Hypothalamus (tissue), 51 donors: ENCODE data around the gene PBX1.
A peak's percentile ranks its signal among the peaks of the same experiment; 100 is the strongest.

ENCODE experiments used
- DNase-seq, 51 donors: peaks; one replicate each; lab custom pipeline; 2025; lab: John Stamatoyannopoulos, UW

PBX1 gene

DNA sequence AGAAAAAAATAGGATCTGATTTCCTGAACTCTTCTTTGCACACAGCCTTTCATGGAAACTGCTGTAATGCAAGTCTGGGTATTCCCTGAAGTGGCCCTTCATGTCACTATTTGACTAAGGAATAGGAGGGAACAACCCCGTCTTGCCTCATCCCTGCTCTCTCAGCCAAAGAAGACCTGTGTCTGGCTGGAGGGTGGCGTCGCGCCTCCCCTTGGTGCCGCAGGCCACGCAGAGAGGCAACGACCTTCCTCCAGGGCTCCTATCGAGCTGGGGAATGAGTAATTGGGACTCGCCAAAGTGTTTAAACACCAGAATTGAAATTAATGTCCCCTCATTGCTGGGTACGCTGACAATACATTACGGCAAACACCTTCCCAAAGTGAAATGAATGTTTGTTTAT, 129.8 kb downstream of the PBX1 start:
- no peak for DNase-seq

DNA sequence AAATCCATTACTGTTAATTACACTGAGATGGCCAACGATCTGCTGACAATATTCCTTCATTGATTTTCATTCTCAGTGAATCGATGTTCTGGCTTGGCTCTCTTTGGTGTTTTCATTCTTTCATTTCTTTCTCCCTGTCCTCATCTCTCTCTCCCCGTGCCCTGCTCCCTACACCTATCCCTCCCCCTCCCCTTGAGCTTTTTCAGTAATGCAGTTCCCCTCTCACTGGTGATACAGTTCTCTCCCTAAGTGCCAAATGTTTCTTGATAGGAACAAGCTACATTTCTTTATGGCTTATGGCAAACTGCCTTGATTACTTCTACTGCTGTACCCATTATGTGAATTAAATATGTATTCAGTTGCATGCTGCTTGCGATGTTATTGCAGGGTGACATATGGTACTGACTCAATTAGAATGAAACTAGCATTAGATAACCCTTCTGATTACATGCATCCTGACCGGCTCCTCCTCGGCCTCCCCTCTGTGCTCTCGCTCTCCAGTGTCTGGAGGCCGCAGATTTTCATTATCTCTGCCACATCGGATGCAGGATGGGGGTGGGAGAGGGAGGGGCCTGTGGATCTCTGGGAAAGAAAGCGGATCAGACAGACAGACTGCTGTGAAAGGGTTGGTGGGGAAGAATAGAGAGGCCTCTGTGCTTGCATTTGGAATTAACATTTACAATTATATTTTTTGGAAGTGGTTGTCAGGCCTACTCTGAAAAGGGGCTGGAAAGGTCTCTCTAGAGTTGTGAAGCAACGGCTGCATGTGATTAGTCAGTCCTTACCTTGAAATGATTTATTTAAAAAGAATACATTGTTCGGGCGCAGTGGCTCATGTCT, 130.9 kb downstream of the PBX1 start:
- peak in 1 of 51 donors; percentile 22 for DNase-seq

DNA sequence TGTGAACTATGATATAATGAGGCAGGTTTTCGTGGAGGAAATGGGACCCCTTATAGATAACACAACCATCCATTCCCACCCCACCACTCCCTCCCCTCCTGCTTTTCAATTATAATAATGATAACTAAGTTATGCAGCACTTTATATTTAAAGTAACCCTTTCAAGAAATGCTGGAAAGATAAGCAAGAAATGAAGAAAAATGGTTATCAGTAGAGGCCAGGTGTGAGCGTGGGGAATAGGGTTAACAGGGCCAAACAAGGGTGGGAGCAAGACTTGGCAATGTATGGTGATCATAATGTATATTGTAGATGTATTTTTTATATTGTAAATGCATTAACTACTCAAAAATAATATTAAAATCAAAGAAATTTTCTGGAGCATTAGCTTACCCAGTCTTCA, 133.4 kb downstream of the PBX1 start:
- DNase-seq = no peak

DNA sequence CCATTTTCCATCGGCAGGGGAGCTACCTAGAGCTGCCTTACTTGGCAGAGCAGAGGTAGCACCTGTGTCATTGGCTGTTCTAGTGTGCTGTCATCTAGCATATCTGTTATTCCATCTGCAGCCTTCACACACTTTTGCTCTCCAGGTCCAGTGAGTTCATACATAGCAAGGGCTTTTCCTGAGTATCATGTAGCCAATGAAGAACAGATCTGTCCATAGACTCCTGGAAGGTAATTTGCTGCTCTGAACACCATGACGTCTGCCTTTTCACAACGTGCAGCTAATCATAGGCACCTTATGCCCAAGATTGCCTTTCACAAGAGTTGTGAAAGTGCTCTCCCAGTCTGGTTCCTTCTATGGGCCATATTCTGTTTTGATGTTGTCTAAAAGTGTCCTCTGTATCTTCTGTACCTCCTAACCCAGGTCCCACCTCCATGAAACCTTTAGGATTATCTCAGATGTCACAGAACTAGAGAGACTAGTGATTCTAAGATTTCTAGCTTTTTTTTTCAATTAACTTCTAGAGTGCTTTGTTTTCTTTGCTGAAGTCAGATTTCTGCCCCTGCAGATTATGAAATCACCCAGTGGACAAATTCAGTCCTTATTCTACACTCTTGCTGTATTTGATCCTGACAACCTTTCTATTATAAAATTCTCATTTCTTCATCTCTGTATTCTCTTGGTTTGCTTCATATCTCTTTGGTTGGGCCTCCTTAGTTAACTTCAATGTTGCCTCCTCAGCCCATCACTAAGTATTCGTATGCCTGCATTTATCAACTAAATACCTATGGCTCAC, 134.8 kb downstream of the PBX1 start:
- no peak for DNase-seq

DNA sequence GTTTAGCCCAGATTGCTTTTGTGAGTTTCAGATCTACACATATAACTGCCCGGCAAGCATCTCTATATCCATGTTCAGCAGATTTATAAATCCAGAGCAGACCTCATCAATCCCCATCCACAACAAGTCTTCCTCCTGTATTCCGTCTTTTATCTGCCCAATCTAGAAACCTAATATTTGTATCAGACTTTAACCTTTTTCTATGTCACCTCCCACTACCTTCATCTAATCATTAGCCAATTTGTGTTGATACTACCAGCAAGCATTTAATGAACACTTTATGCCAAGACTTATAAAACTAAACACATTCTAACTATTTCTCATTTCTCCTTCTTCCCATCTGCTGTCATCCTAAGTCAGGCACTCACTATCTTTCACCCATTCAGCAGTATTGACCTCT, 135.5 kb downstream of the PBX1 start:
- no peak for DNase-seq

DNA sequence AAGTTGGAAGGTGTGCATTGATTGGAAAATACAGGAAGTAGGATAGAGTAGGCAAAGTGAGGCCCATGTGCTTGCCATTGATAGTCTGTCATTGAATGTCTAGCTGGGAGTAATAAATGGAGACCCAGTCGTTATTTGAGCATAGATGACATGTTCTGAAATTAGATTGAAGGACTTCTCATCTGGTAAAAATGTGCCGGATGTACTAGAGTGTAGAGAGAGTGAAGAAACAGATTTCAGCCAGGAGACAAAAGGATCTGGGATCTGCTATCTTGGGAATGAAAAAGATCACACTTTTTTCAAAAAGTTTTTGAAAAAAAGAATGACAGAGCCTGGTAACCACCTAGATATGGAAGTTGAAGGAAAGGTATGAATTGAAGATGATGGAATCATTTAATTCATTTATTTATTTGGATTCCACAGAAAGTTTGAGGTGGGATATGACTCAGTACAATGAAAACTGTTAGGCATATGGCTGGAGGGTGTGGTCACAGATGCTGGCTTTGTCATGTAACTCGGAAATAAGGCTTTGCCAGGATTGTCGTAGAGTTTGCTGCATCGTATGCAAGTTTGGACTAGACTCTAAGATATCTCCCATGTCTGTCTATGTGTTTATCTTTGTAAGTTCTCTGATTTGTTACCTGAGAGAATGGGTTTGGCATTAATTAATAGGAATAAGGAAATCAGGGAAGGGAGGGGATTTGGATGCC, 137.1 kb downstream of the PBX1 start:
- no peak for DNase-seq

DNA sequence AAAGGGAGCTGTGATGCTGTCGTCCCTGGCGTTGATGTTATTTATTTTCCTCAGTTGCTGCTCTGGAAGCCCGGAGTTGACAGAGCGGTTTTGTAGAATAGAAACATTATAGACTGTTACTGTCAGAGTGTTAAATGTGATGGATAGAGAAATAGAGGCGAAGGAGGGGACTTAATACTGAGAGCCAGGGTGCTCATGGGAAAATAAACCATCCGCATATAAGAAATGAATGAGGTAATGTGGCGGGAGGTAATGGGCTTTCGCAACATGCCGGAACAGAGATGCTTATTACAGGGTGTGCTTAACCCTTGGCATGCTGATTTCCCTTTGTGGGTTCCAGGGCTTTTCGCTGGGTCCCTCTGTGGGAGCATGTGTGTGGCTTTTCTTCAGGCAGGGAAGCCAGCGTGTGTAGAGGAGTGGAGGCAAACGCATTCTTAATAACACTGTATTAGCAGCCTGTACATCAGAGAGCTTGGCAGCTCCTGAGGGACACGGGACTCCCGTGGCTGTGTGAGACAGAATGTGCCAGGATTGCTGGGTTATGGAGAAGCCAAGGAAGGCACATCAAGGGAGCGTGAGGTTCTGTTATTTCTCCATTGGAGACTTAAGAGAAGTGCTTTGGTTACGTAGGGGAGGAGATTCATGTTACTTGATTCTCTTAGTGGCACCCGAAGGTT, 141.0 kb downstream of the PBX1 start:
- peak in 5 of 51 donors; percentile 10 to 61 (median 19) for DNase-seq

DNA sequence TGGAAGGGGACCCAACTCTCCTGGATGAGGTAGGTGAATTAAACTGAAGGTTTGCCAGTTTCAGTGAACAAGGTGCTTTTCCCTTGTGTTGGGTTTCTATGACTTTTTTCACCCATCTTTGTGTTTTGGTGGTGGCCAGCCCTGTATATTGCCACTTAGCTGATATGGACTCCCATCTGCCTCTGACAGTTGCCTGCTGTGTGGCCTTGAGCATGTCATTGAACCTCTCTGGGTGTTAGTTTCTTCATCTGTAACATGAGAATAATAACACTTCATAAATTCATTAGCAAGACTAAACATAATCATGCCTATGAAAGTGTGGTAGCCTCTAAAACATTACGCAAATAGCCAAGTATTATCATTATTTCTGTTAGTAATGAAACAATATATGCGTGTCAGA, 141.7 kb downstream of the PBX1 start:
- DNase-seq = no peak

DNA sequence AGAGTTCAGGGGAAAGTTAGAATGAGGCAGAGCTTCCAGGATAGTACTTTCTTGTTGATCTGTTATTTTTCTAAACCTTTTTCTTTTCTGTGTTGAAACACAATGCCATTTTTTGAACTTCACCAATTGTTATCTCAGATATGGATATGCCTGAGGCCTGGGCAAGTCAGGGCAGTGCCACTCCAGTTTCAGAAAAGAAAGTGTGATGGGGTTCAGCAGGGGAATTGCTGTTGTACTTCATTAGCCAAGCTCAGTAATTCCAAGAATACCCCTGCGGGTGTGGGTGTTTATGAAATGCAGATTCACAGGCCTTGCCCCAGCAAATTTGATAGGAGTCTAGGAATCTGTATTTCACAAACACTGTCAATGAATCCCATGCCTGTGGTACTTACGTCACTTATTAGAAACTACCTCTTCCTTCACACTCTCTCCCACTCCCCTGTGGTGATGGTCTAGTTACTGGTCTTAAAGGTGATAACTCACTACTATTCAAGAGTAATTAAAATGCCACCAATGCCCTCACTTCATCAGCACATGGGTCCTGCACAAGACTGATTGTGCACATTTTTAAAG, 142.3 kb downstream of the PBX1 start:
- no peak for DNase-seq

DNA sequence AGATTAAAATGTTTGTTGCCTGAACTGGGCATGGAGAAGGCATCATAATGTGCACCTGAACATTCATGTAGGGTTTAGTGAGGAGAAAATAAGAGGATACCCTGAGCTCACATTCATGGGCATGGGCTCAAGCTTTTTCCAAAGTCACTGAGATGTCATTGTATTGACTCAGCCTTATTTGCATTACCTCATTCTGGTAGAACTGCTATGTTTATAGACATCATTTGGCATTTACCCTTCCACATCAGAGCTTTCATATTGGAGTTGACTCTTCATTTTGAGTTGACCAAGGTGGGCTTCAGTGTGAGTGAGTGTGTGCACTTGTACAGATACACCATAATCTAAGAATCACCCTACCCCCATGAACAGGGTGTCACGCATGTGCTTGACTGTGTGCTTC, 143.2 kb downstream of the PBX1 start:
- DNase-seq = no peak

DNA sequence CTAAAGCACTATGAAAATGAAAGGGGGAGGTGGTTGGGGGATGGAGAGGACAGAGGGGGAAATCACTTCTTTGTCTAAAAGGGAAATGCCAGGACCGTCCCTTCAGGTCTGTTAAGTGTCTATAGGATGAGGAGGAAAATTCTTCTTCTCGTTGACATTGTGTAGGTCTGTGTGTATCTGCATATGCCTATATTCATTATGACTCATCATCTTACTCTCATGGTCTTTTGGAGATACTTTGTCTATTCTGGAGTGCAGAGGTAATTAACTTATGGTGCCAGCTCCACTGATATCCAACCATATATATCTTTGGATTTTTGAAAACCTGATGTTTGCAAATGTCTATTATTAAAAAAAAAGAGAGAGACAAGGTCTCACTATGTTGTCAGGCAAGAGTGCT, 143.7 kb downstream of the PBX1 start:
- no peak for DNase-seq

DNA sequence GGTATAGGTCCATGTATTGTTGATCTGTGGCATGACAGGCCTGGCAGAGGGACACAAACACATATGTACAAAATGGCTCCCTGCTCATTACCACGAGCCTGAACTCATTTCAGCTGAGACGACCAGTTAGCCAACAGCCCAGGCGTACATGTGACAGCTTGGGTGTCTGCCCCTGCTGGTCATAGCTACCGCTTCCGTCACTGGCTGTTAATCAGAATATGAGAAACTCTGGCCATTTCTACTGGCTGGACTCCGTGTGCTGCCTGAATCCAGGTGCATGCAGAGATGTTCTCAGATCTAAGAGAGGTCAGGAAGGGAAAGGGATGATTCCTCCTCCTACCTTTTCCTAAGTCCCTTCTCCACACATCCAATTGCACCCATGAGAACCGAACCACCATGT, 144.5 kb downstream of the PBX1 start:
- peak in 10 of 51 donors; percentile 16 to 53 (median 28) for DNase-seq

DNA sequence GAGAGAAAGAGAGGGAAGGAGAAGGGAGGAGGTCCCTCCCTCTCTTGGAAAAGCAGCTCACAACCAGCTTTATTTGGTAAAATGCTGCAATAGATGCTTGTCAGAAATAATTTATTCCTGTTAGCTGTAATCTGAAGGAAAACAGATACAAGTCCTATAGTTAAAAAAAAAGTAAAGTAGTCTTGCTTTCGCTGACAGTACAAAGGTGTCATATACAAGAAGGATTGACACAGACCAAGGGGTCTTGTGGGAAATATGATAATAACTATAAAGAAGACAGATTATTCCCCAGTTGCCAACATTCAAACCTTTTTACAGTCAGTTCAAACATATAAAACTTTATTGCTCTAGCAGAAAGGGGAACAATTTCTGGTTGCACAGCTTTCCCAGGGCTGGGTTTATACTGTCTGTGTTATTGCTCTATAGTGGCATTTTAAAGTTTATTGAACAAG, 145.0 kb downstream of the PBX1 start:
- DNase-seq = peak in 1 of 51 donors; percentile 56

DNA sequence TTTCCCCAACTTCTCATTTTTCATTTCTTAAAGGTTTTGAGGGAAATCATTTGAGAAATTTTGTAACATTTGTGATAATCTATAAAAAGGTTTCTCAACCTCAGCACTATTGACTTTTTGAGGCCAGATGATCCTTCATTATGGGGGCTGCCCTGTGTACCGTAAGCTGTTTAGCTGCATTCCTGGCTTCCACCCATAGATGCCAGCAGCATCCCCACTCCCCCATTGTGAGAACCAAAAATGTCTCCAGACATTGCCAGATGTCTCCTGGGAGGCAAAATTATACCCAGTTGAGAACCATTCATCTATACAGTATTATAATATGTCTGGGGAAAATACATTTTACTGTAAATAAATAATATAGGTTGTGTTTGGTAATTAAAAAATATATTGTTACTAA, 146.0 kb downstream of the PBX1 start:
- DNase-seq = no peak

DNA sequence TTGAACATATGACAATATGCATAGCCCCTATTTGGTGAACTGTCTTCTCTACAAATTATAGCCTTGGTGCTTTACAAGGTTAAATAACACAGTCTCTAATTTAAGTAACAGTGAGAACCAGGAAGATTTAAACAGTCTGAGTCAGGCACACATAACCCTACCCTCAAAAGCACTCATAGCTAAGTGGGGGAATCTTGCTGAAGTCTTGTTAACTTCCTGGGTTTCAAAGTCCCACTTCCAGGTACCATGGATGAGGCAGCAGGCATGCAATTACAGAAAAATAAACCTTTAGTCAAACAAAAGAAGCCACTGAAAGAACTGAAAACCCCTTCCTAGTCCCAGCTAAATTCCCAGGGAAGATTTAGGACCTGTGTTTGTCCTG, 147.6 kb downstream of the PBX1 start:
- no peak for DNase-seq

DNA sequence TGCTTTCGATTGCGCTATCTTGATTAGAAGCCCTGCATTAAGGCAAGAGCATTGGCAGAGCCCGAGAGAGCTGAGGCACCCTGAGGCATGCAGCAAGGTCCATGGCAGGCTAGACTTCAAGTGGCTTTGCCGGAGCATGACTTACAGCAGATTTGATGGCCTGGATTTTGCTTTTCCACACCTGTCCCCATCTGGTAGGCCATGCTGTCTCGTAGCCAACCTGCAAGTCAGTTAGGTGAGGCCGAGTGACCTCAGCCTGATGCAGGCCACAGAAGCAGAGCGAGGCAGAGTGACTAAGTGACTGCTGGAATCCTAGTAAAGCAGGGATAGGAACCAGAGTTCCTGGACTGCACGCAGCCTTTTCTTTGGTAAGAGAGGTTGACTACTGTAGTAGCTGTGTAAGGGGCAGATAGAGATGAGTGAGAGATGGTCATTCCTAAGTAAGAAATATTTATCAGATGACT, 148.9 kb downstream of the PBX1 start:
- DNase-seq = peak in 2 of 51 donors; percentile 22 to 26

DNA sequence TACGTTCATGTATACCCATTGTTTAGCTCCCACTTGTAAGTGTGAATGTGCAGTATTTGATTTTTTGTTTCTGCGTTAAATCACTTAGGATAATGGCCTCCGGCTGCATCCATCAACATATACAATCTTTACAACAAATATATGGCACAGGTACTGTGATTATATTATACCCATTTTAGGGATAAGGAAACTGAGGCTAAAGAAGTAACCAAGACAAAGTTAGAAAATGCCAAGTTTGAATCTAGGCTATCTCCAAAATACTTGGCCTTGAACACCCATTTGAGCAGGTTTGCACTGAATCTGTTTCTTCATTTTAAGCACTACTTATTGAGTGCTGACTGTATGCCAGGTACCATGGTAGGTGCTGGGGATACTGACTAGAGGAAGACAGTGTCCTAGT, 149.6 kb downstream of the PBX1 start:
- DNase-seq = no peak

DNA sequence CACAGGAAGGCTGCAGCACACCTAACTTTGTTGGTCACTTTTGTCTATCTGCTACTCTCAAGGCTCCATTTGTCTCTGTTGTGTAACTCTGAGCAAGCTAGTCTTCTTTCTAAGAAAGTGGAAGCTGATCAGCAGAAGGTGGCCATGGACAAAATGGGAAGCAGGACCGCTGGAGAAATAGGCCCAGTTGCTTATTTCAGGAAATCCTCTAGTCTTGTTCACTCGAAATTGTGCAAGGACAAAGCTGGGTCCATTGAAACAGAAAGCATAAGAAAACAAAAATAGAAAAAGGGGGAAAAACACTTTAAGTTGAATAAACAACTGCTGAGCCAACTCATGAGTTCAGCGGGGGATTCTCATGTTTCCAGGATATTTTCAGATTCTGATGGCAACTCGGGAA, 150.1 kb downstream of the PBX1 start:
- no peak for DNase-seq

DNA sequence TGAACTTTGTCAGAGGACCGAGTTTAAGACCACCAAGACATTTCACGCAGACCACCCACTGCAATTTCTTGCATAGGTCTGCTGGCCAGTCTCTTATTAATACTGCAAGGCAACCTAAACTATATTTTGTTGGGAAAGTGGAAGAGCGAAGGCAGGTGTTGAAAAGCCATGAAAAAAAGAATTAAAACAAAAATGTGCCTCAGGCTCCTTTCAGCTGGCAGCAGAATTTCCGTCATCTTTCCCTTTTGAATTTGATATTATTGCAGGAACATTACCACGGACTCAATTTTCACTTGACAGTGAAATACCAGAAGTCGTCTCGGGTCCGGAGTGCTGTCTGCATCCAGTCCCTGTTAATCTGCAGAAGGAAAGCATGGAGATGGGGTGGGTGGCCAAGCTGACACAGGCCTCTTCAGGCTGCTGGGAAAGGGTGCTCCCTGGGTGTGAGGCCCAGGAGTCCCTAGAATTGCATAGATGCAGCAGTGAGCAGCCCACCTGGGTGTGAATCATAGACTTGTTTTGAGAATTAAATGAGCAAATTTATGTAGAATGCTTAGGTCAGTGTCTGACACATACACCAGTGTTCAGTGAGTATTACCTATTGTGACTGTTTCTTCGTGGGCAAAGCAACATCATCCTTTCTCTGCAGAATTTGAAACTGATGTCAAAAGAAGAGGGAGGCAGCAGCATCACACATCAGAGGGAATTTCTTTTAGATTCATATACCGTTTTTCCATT, 150.7 kb downstream of the PBX1 start:
- peak in 2 of 51 donors; percentile 27 to 46 for DNase-seq
